NCI-H1048 (cell line): Measurements from ENCODE around the gene MLC1.

Experiments
- DNase-seq: peaks from one replicate; lab custom pipeline; 2025; lab: John Stamatoyannopoulos, UW

The MLC1 gene

GRCh38 chr22:50085211-50085972 is at the start of gene MLC1:
TSS of gene MLC1 (minus strand) at chr22:50085426. CDS start at chr22:50084902, 524 bp downstream.
- no peak for DNase-seq

- no peak for DNase-seq
Measured at GRCh38 chr22:50134481-50134880, 49.3 kb upstream of the MLC1 start.

GRCh38 chr22:50131894-50132293 is 46.7 kb upstream of the MLC1 start:
- no peak for DNase-seq

- DNase-seq, result no peak
Measured at GRCh38 chr22:50129121-50129736, 44.0 kb upstream of the MLC1 start.

DNA sequence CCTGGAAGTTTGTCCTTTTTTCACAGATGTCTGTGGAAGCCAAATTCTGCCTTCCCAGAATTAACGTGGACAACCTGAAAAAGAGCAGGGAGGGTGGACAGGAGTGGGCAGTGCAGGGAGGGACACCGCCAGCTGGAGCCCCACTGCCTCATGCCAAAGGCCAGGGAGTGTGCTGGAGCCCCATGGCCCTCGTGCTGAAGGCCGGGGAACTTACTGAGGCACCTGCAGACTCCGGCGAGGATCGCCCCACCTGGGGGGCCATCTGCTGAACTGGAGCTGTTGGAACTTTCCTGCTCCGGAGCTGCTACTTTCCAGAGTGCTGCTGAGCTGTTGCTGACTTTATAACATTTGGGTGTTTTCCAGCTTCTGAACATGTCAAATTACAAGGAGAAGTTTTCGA is 39.8 kb upstream of the MLC1 start:
- no peak for DNase-seq

GRCh38 chr22:50123119-50123518 is 37.9 kb upstream of the MLC1 start:
- no peak for DNase-seq

GRCh38 chr22:50121202-50121740 is 36.0 kb upstream of the MLC1 start:
- DNase-seq, result no peak

DNA sequence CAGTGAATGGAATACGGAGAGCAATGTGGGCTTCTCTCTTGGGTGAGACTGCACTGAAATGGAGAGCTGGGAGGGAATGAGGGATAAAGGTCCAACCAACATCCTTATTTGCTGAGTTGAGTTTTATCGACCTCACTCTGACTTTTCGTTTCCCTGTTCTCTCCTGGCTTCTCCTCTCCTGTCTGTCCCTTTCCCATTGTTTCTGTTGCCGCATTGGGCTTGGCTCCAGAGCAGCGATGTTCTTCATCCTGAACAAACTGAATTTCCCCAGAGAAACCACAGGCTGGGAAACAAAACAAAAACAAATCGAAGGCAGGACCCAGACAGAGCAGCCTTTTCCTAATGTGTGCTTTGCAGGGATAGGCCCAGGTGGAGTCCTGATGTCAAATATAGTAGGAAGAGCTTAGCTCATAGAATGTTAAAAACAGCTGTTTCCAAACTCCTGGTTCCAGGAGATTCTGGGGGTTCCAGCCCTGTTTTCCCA is 34.6 kb upstream of the MLC1 start:
- DNase-seq, result no peak

DNA sequence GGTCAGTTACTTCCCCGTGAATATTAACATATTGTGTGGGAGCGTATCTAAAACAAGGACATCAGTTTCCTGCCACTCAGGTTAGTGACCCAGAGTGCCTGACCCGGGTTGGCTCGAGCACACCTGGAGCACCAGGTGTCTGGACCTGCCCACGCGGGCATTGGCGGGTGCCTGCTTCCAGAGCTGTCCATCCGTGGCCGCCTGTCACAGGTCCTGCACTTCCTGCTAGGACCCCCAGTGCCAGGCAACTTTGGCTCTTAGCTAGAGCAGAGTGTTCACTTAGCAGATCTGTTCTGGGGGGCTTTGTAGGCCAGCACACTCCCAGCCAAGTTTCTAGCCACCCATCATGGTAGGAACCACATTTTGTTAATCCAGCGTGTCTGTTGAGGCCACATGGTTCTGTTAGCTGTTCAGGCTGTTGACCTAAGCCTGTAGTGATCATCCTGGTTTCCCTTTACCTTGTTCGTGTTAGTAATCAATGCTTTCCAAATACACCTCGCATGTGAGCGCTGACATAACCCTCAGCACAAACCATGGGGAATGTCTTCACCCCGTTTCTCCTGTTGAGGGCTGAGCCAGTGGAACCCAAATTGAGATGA is 34.0 kb upstream of the MLC1 start:
- no peak for DNase-seq

- DNase-seq, result no peak
Measured at GRCh38 chr22:50118557-50119168, 33.4 kb upstream of the MLC1 start.

DNA sequence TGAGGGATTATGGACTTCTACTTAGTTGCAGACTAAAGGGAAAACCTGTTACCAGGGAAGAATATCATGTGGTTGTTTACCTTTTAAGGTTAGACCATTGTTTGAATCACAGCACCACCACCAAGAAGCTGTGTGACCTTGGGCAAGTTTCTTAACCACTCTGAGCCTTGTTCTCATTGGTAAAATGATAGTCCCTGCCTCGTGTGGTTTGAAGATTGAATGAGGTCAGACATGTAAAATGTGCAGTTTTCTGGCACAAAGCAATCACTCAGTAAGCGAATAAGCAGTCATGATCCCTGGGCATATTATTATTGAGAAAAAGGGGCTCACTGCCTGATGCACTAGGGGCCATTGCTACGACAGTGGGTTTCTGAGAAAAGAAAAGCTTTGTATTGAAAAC is 32.9 kb upstream of the MLC1 start:
- no peak for DNase-seq

GRCh38 chr22:50117168-50117762 is 32.0 kb upstream of the MLC1 start:
- no peak for DNase-seq

- DNase-seq, result no peak
Measured at GRCh38 chr22:50115693-50116092, 30.5 kb upstream of the MLC1 start.

- no peak for DNase-seq
Measured at GRCh38 chr22:50114221-50115021, 29.2 kb upstream of the MLC1 start.

- DNase-seq, result no peak
Measured at GRCh38 chr22:50112151-50113118, 27.2 kb upstream of the MLC1 start.

DNA sequence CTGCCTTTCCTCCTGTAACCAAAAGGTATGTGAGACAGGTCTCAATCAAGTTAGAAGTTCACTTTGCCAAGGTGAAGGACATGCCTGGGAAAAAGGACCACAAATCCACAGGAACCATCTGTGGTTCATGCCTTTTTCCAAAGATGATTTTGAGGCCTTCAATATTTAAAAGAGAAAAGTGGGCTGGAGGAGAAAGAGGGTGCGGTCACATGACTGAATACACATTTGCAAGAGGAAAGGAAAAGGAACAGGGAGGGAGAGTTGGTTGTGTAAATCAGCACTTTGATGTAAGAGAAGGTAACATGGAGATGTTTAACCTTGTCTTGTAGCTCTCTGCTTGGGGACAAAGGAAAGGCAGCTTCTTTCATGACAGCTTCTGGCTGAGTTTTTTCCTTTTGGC is 25.8 kb upstream of the MLC1 start:
- no peak for DNase-seq

DNA sequence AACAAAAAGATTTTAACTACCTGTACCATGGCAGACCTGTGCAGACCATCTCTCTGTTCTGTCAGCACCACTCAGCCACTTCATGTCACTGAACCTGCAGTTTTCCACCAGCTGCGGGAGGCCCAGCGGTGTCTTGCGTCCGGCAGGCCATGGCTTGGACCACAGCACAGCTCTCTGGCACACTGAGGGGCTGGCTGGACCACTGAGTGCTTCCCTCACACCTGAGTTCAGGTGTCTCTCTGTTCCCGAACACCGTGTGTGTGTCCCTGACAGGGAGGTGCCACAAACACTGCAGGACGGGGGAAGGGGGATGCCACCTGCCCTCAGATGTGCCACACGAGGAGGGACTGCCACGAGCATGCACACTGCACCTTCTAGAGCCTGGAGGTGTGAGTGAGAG is 22.3 kb upstream of the MLC1 start:
- DNase-seq, result no peak

- DNase-seq, result no peak
Measured at GRCh38 chr22:50105208-50106100, 20.2 kb upstream of the MLC1 start.

GRCh38 chr22:50104141-50104544 is 18.9 kb upstream of the MLC1 start:
- no peak for DNase-seq
